ENCODE data around the gene STX8. TPM values are rescaled to one million over a fixed set of nuclear protein-coding genes. Genes with fewer than 3 reads are reported as not detected.

Gene STX8
- total RNA-seq, 1 donor from 2014 or later: 31.2 TPM

DNA sequence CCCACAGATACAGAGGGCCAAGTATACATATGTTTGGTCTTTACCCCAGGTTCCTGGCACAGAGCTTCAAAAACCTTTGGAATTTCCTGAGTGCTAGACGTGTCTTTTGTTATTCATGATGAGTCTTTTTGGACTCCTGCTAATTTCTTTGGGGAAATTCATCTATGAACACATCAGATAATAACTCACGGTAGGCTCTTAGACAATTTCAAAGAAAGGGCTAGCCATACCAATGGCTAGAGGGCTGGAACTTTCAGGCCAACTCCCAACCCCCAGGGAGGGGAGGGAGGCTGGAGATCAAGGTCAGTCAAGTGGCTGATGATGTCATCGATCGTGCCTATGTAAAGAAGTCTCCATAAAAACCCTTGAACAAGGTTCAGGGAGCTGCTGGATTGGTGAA, 101.9 kb downstream of the STX8 start:
- Histone ChIP-seq H3K4me3 (no peak overlapping the region), H3K27me3 (no peaks in the 10 kb centered on the region), H3K9me3 (no peaks in the 10 kb centered on the region), H3K27ac (no peak overlapping the region), H3K36me3 (no peaks in the 10 kb centered on the region), H3K4me1 (no peaks in the 10 kb centered on the region)
- TF ChIP-seq POLR2A (IDR thresholded peaks at IDR 0.05) (no peak), POLR2AphosphoS5 (IDR thresholded peaks at IDR 0.05; ENCODE audit: insufficient read depth in 1 of 2, low read depth in 1 of 2) (no peak)
- TF ChIP-seq, protein P1, sequence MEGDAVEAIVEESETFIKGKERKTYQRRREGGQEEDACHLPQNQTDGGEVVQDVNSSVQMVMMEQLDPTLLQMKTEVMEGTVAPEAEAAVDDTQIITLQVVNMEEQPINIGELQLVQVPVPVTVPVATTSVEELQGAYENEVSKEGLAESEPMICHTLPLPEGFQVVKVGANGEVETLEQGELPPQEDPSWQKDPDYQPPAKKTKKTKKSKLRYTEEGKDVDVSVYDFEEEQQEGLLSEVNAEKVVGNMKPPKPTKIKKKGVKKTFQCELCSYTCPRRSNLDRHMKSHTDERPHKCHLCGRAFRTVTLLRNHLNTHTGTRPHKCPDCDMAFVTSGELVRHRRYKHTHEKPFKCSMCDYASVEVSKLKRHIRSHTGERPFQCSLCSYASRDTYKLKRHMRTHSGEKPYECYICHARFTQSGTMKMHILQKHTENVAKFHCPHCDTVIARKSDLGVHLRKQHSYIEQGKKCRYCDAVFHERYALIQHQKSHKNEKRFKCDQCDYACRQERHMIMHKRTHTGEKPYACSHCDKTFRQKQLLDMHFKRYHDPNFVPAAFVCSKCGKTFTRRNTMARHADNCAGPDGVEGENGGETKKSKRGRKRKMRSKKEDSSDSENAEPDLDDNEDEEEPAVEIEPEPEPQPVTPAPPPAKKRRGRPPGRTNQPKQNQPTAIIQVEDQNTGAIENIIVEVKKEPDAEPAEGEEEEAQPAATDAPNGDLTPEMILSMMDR (IDR thresholded peaks at IDR 0.05): no peak
- DNase-seq (ENCODE audit: extremely low spot score in 2 of 2): no peak
- intact Hi-C loops (cut with DNase I): no loop called here

DNA sequence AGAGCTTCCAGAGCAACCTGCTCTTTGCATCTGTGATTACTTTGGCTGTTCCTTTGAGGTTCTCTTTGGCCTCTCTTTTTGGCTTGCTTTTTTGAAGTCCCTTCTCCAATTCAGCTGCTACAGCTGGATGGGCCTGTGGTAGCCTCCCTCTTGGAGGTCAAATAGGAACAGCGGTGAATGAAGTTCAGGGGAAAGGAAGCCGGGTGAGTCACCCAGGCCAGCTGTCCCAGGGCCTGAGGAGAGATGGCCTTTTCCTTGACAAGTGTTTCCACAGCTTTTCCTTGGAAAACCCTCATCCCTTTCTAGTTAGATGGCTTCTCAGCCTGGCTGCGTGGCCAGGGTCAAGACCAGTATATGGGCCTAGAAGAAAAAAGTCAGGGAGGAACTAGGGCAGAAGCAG, 103.1 kb downstream of the STX8 start:
- H3K9me3 ChIP-seq: no peaks in the 10 kb centered on the region
- no peak for DNase-seq (ENCODE audit: extremely low spot score in 2 of 2)
- H3K4me1 ChIP-seq: no peaks in the 10 kb centered on the region
- intact Hi-C loops (cut with DNase I): no loop called here
- no peaks in the 10 kb centered on the region for H3K27me3 ChIP-seq
- no peaks in the 10 kb centered on the region for H3K36me3 ChIP-seq
- TF ChIP-seq POLR2A (IDR thresholded peaks at IDR 0.05): no peak
- no peak for TF ChIP-seq POLR2AphosphoS5 (IDR thresholded peaks at IDR 0.05; ENCODE audit: insufficient read depth in 1 of 2, low read depth in 1 of 2)
- TF ChIP-seq, protein P1 (IDR thresholded peaks at IDR 0.05): no peak
- no peak overlapping the region for H3K27ac ChIP-seq
- no peak overlapping the region for H3K4me3 ChIP-seq

DNA sequence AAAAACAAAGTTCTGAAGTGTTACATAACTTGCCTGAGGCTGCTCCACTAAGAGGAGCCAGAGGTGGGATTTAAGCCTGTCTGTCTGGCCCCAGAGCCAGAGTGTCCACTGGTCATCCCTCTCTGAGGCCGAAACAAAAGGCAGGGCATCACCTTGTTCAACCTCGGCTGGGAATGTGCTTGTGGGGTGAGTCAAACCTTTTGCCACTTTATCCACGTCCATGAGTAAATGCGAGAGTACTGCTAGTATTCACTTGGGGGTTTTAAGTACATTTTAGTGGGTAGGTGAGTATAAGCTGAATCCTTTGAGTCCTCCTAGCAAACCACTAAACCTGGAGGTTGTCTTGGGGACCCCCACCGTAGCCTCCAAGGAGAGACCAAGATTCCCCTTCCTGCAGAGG, 103.5 kb downstream of the STX8 start:
- intact Hi-C loops (cut with DNase I): no loop called here
- no peaks in the 10 kb centered on the region for H3K4me1 ChIP-seq
- no peak overlapping the region for H3K27ac ChIP-seq
- H3K36me3 ChIP-seq: no peaks in the 10 kb centered on the region
- no peak for DNase-seq (ENCODE audit: extremely low spot score in 2 of 2)
- no peaks in the 10 kb centered on the region for H3K9me3 ChIP-seq
- H3K4me3 ChIP-seq: no peak overlapping the region
- no peaks in the 10 kb centered on the region for H3K27me3 ChIP-seq
- TF ChIP-seq POLR2A (IDR thresholded peaks at IDR 0.05) (no peak), POLR2AphosphoS5 (IDR thresholded peaks at IDR 0.05; ENCODE audit: insufficient read depth in 1 of 2, low read depth in 1 of 2) (no peak)
- TF ChIP-seq, protein P1 (IDR thresholded peaks at IDR 0.05): no peak

DNA sequence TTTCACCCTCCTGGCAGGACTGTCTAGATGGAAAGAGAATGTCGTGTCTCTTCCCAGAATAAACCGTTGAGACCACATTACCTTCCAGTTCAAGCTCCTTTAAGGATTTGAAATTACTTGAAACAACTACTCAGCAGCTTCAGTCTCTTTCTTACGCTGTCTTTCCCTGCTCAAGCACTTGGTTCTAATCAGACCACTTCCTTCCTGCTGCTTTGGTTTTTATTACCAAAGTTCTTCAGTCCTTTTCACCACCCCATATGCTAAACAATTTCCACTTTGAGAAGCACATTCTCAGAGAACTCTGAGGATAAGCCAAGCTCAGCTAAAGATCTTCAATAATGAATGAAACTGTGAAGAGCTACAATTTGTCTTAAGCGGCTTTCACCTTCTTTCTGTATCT, 105.4 kb downstream of the STX8 start:
- no peak for TF ChIP-seq POLR2AphosphoS5 (IDR thresholded peaks at IDR 0.05; ENCODE audit: insufficient read depth in 1 of 2, low read depth in 1 of 2)
- TF ChIP-seq, protein P1 (IDR thresholded peaks at IDR 0.05): no peak
- no peak for TF ChIP-seq POLR2A (IDR thresholded peaks at IDR 0.05)
- Histone ChIP-seq H3K36me3 (no peaks in the 10 kb centered on the region), H3K4me3 (no peak overlapping the region), H3K4me1 (no peaks in the 10 kb centered on the region), H3K9me3 (no peaks in the 10 kb centered on the region), H3K27me3 (no peaks in the 10 kb centered on the region), H3K27ac (no peak overlapping the region)
- no peak for DNase-seq (ENCODE audit: extremely low spot score in 2 of 2)
- intact Hi-C loops (cut with DNase I): no loop called here

DNA sequence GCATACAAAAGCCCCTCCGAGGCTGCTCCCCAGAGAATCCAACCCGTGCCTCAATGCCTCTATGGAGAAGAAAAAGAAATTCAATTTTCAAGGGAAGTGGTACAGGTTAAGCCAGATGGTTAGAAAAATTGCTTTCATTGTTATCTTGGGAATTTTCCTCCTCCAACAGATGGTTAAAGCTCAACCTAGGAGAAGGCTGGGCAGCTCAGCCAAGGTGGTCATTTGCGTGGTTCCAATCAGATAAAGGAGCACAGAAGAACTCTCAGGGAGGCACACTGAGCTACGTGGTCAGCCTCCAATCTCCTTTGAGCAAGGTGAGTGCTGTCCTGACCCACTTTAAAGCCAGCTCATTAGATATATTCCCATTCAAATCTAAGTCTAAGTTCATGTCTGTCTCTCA, 106.7 kb downstream of the STX8 start:
- Histone ChIP-seq H3K27me3 (no peaks in the 10 kb centered on the region), H3K9me3 (no peaks in the 10 kb centered on the region), H3K4me1 (no peaks in the 10 kb centered on the region), H3K4me3 (no peak overlapping the region), H3K27ac (no peak overlapping the region), H3K36me3 (no peaks in the 10 kb centered on the region)
- intact Hi-C loops (cut with DNase I): no loop called here
- TF ChIP-seq POLR2A (IDR thresholded peaks at IDR 0.05) (no peak), POLR2AphosphoS5 (IDR thresholded peaks at IDR 0.05; ENCODE audit: insufficient read depth in 1 of 2, low read depth in 1 of 2) (no peak)
- TF ChIP-seq, protein P1 (IDR thresholded peaks at IDR 0.05): no peak
- no peak for DNase-seq (ENCODE audit: extremely low spot score in 2 of 2)

Measured in vagina (tissue), 2 donors.